Neuronal stem cell (in vitro differentiated cells): ENCODE measurements around the gene ZBTB46.

Experiments
- DNase-seq: peaks from one replicate; pipeline ENCODE4 v3.0.0-alpha.2; 2013; ENCODE audit warnings: low spot score
- H2AFZ ChIP-seq: one replicate; pipeline ENCODE4 v1.6.1; 2013; ENCODE audit warnings: mild to moderate bottlenecking, low read length, inconsistent platforms
- H2AK5ac ChIP-seq: 2 replicates; pipeline ENCODE4 v1.6.1; 2013; ENCODE audit warnings: low read depth, mild to moderate bottlenecking, inconsistent platforms, low read length, moderate library complexity, mixed read lengths
- H2BK120ac ChIP-seq: 2 replicates; pipeline ENCODE4 v1.6.1; 2013; ENCODE audit warnings: low read depth, mild to moderate bottlenecking, inconsistent platforms, low read length, moderate library complexity, mixed read lengths
- H2BK12ac ChIP-seq: one replicate; pipeline ENCODE4 v1.6.1; 2013; ENCODE audit warnings: low read length, inconsistent platforms
- H2BK15ac ChIP-seq: 2 replicates; pipeline ENCODE4 v1.6.1; 2013; ENCODE audit warnings: mild to moderate bottlenecking, low read length, inconsistent platforms, mixed read lengths
- H2BK5ac ChIP-seq: one replicate; pipeline ENCODE4 v1.6.1; 2013; ENCODE audit warnings: inconsistent platforms, mild to moderate bottlenecking, low read length, moderate library complexity
- H3K14ac ChIP-seq: one replicate; pipeline ENCODE4 v1.6.1; 2013; ENCODE audit warnings: low read length, inconsistent platforms
- H3K18ac ChIP-seq: 2 replicates; pipeline ENCODE4 v1.6.1; 2013; ENCODE audit warnings: low read length, inconsistent platforms
- H3K23ac ChIP-seq: 2 replicates; pipeline ENCODE4 v1.6.1; 2013; ENCODE audit warnings: low read depth, mild to moderate bottlenecking, mixed read lengths, low read length, inconsistent platforms; ENCODE audit not compliant: poor library complexity
- H3K27ac ChIP-seq: replicated peaks from 3 replicates; pipeline ENCODE4 v1.5.1; 2013; ENCODE audit warnings: low read length, inconsistent platforms
- H3K27me3 ChIP-seq, 3 experiments: 2 replicates each; pipeline ENCODE4 v1.6.1; 2013; ENCODE audit warnings: low read length in 3 of 3, mild to moderate bottlenecking in 2 of 3, inconsistent platforms in 1 of 3, low read depth in 1 of 3, mixed read lengths in 1 of 3, moderate library complexity in 1 of 3; ENCODE audit not compliant: control insufficient read depth in 3 of 3, insufficient read depth in 3 of 3
- H3K36me3 ChIP-seq, 2 donors: replicated peaks in 1 of 2; 2 replicates each; pipeline ENCODE4 v1.6.1; 2013; ENCODE audit warnings: low read length in 2 of 2; ENCODE audit not compliant: control insufficient read depth in 2 of 2, insufficient read depth in 2 of 2
- H3K4ac ChIP-seq: 2 replicates; pipeline ENCODE4 v1.6.1; 2013; ENCODE audit warnings: inconsistent platforms, mild to moderate bottlenecking, low read length, moderate library complexity
- H3K4me1 ChIP-seq, 2 donors: 1 replicate in 1 of 2; 2 replicates in 1 of 2; pipeline ENCODE4 v1.6.1; 2013; ENCODE audit warnings: low read length in 2 of 2, low read depth in 1 of 2; ENCODE audit not compliant: control insufficient read depth in 2 of 2, insufficient read depth in 1 of 2
- H3K4me2 ChIP-seq: one replicate; pipeline ENCODE4 v1.6.1; 2013; ENCODE audit warnings: mild to moderate bottlenecking, low read length, inconsistent platforms; ENCODE audit not compliant: insufficient read depth, poor library complexity, severe bottlenecking
- H3K4me3 ChIP-seq, 2 donors: 2 replicates each; pipeline ENCODE4 v1.5.1; 2013; ENCODE audit warnings: low read length in 2 of 2, mild to moderate bottlenecking in 2 of 2, inconsistent platforms in 1 of 2, moderate library complexity in 1 of 2
- H3K79me1 ChIP-seq: one replicate; pipeline ENCODE4 v1.6.1; 2013; ENCODE audit warnings: low read depth, mild to moderate bottlenecking, inconsistent platforms, low read length, moderate library complexity
- H3K9ac ChIP-seq: one replicate; pipeline ENCODE4 v1.6.1; 2013; ENCODE audit warnings: mild to moderate bottlenecking, low read depth, low read length, inconsistent platforms; ENCODE audit not compliant: poor library complexity
- H3K9me3 ChIP-seq, 2 donors: replicated peaks in 1 of 2; 2 replicates each; pipeline versions ENCODE3 to v1.6.1; 2013; ENCODE audit warnings: low read length in 2 of 2, mild to moderate bottlenecking in 2 of 2, inconsistent platforms in 1 of 2, low read depth in 1 of 2, mixed read lengths in 1 of 2, moderate library complexity in 1 of 2; ENCODE audit not compliant: control insufficient read depth in 2 of 2, insufficient read depth in 1 of 2
- H4K8ac ChIP-seq: one replicate; pipeline ENCODE4 v1.6.1; 2013; ENCODE audit warnings: low read depth, mild to moderate bottlenecking, inconsistent platforms, low read length, moderate library complexity
- H4K91ac ChIP-seq: one replicate; pipeline ENCODE4 v1.6.1; 2013; ENCODE audit warnings: low read length, low read depth, mild to moderate bottlenecking, inconsistent platforms; ENCODE audit not compliant: poor library complexity
- WGBS, 2 donors: extraction: QIAGEN DNeasy Blood & Tissue Kit; methylation state at CpG; one replicate each; pipeline ENCODE4 v1.1.7; 2013; ENCODE audit warnings: missing lambda C conversion rate in 2 of 2, mixed read lengths in 1 of 2; ENCODE audit not compliant: insufficient read length in 2 of 2, insufficient replicate concordance in 1 of 2; ENCODE audit errors: extremely low coverage in 2 of 2; 5-methylcytosine and 5-hydroxymethylcytosine counted together

Gene ZBTB46

DNA sequence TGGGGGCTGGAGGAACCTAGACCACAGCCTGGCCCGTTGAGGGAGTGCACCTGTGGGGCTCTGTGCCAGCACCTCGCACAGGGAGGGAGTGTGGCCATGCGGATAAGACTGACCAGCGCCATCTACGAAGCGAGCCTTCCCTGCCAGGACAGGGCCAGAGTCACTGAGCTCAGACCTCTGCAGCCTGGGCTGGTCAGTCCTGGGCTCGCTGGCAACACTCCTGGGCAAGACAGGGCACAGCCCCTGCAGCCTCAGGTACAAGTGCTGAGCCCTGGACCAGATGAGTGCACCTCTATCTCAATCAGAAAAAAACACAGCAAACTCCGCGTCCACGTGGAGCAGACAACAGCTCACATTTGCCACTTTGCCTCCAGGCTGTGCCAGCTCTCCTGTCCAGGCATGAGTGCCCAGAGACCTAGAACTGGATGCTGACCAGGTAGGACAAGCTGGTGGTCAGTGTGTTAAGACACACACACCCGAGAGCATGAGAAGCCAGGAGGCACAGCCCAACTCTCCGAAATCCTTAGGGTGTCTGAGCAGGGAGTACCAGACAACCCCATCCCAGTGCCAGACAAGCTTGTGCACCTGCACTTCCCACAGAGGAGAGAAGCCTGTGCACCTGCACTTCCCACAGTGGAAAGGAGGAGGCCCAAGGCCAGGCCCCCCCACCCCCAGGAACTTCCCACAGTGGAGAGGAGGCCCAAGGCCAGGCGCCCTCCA is 128.2 kb downstream of the ZBTB46 start:
- no peak overlapping the region for H2BK120ac ChIP-seq
- no peak overlapping the region for H2BK5ac ChIP-seq
- H3K14ac ChIP-seq = no peak overlapping the region
- H4K8ac ChIP-seq = no peak overlapping the region
- no peak overlapping the region for H3K4ac ChIP-seq
- no peak overlapping the region for H3K23ac ChIP-seq
- H4K91ac ChIP-seq = no peak overlapping the region
- peaks cover 27 to 39% of the 10 kb centered on the region in 2 donors for H3K36me3 ChIP-seq
- no peak overlapping the region for H2AFZ ChIP-seq
- no peaks in the 10 kb centered on the region for H3K9me3 ChIP-seq
- no peak overlapping the region for H3K4me3 ChIP-seq
- DNase-seq = no peak
- no peak overlapping the region for H2AK5ac ChIP-seq
- H3K27ac ChIP-seq = no peak overlapping the region
- H2BK15ac ChIP-seq = no peak overlapping the region
- H3K27me3 ChIP-seq = no peaks in the 10 kb centered on the region
- H3K4me1 ChIP-seq = peaks cover 7 to 11% of the 10 kb centered on the region in 2 donors
- WGBS, 2 donors = no CpG with 5 or more reads among the region's 13 CpGs
- H3K79me1 ChIP-seq = peaks cover 16% of the 10 kb centered on the region
- no peak overlapping the region for H2BK12ac ChIP-seq
- H3K18ac ChIP-seq = no peak overlapping the region
- H3K9ac ChIP-seq = no peak overlapping the region
- no peak overlapping the region for H3K4me2 ChIP-seq

DNA sequence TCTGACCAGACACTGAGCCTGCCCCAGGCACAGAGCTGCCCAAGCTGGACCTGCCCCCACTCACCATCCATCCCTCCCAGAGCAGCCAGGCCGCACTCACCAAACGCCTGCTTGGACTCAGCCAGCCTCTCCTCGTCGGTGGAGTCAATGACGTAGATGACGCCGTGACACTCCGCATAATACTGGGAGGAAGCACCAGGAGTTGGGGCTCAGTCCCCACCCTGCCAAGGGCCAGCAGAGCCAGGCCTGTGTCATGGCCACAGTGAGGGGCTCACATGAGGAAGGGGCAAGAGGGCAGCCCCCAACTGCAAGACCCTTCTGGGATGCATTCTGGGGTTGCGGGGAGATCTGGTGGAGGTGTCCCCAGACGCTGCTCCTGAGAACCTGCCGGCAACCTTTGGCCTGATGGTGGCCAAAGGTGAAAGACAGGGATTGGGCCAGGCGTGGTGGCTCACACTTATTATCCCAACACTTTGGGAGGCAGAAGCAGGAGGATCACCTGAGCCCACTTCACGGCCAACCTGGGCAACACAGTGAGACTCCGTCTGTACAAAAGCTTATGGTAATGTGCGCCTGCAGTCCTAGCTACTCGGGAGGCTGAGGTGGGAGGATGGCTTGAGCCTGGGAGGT is 128.9 kb downstream of the ZBTB46 start:
- no peak for DNase-seq
- Histone ChIP-seq H3K4me3 (no peak overlapping the region), H3K79me1 (peaks cover 13% of the 10 kb centered on the region), H3K9ac (peak overlapping the region; percentile 53), H4K8ac (peak overlapping the region; percentile 48), H4K91ac (no peak overlapping the region), H3K4me2 (peak overlapping the region; percentile 11), H3K9me3 (no peaks in the 10 kb centered on the region), H3K27ac (no peak overlapping the region), H3K36me3 (peaks cover 27 to 46% of the 10 kb centered on the region in 2 donors), H2AK5ac (no peak overlapping the region), H3K4ac (no peak overlapping the region), H2BK5ac (no peak overlapping the region), H3K27me3 (no peaks in the 10 kb centered on the region), H2BK15ac (no peak overlapping the region), H3K18ac (no peak overlapping the region), H2AFZ (no peak overlapping the region), H3K14ac (no peak overlapping the region), H3K23ac (peak overlapping the region; percentile 10), H2BK120ac (no peak overlapping the region), H3K4me1 (peaks cover 10 to 11% of the 10 kb centered on the region in 2 donors), H2BK12ac (no peak overlapping the region)
- WGBS, 2 donors = no CpG with 5 or more reads among the region's 16 CpGs

DNA sequence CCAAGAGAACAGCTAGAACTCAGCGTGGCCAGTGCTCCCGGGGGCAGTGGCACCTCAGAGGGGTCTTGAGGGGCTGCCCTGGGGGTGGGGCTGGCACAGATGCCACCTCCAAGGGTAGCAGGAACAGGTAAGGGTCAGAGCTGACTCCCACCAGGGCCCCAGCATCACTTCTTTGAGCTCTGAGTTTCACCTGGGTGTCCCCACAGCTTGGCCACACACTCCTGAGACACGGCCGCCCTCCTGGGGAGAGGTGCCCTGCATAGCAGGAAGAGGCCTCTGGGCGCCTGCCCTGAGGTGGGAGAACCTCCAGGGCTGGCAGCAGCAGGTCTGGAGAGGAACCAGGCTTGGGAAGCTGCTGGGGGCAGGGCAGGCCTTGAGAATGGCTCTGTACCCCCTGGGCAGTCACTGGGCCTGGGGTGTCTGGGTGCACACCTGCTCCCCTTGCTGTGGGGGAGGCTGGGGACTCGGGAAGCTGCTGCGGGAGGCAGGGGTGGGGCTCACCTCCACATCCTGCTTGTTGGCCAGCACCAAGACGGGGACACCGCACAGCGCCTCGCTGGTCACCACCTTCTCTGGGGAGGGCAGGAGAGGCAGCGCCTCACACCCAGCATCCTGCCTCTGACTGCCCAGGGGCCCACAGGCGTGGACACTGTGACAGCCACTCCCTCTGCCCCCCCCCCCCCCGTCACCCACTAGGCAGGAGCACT is 129.6 kb downstream of the ZBTB46 start:
- no peak overlapping the region for H3K27ac ChIP-seq
- H4K8ac ChIP-seq = peak overlapping the region; percentile 48
- H2AFZ ChIP-seq = no peak overlapping the region
- H2BK15ac ChIP-seq = no peak overlapping the region
- peak overlapping the region; percentile 53 for H3K9ac ChIP-seq
- H2BK12ac ChIP-seq = no peak overlapping the region
- H4K91ac ChIP-seq = no peak overlapping the region
- H3K14ac ChIP-seq = no peak overlapping the region
- H3K18ac ChIP-seq = no peak overlapping the region
- DNase-seq = no peak
- no peak overlapping the region for H3K4me3 ChIP-seq
- H3K23ac ChIP-seq = peak overlapping the region; percentile 10
- no peak overlapping the region for H2BK120ac ChIP-seq
- H3K27me3 ChIP-seq = no peaks in the 10 kb centered on the region
- H3K79me1 ChIP-seq = peaks cover 13% of the 10 kb centered on the region
- H3K4me2 ChIP-seq = no peak overlapping the region
- H3K4me1 ChIP-seq = peaks cover 8 to 10% of the 10 kb centered on the region in 2 donors
- H3K4ac ChIP-seq = no peak overlapping the region
- H3K9me3 ChIP-seq = no peaks in the 10 kb centered on the region
- H2BK5ac ChIP-seq = no peak overlapping the region
- no peak overlapping the region for H2AK5ac ChIP-seq
- no CpG with 5 or more reads among the region's 14 CpGs for WGBS, 2 donors
- peaks cover 25 to 50% of the 10 kb centered on the region in 2 donors for H3K36me3 ChIP-seq

DNA sequence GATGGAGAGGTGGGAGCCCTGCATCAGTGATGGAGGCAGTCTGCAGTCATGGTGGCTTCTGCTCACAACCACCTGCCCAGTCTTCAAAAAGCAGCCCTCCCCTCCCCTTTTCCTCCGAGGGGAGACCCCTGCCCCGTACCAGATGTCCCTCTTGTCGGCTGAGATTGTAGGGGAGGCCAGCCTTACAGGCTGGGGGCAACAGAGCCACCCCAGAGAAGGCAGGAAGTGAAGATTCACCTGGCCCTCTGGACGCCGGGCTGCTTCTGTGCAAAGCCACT is 130.1 kb downstream of the ZBTB46 start:
- no peak for DNase-seq
- Histone ChIP-seq H3K14ac (no peak overlapping the region), H4K91ac (no peak overlapping the region), H3K4me1 (peaks cover 7 to 13% of the 10 kb centered on the region in 2 donors), H3K9ac (no peak overlapping the region), H2AK5ac (no peak overlapping the region), H3K18ac (no peak overlapping the region), H3K4me2 (no peak overlapping the region), H3K4ac (no peak overlapping the region), H3K79me1 (peaks cover 11% of the 10 kb centered on the region), H4K8ac (no peak overlapping the region), H3K4me3 (no peak overlapping the region), H3K27ac (no peak overlapping the region), H2AFZ (no peak overlapping the region), H3K23ac (no peak overlapping the region), H2BK15ac (no peak overlapping the region), H2BK120ac (no peak overlapping the region), H2BK5ac (no peak overlapping the region), H3K27me3 (no peaks in the 10 kb centered on the region), H2BK12ac (no peak overlapping the region), H3K9me3 (no peaks in the 10 kb centered on the region), H3K36me3 (peaks cover 20 to 48% of the 10 kb centered on the region in 2 donors)
- no CpG with 5 or more reads among the region's 5 CpGs for WGBS, 2 donors
